ENCODE results near the gene MICU1.

- TF ChIP-seq CTCF (IDR thresholded peaks at IDR 0.05) = no peak
- TF ChIP-seq FOXJ3 (CRISPR knock-in tag; IDR thresholded peaks at IDR 0.05; ENCODE audit: borderline replicate concordance) = no peak
- no peak for TF ChIP-seq ETV6 (CRISPR knock-in tag; IDR thresholded peaks at IDR 0.05)
- TF ChIP-seq FOXP4 (CRISPR knock-in tag; IDR thresholded peaks at IDR 0.05) = no peak
- no peak for TF ChIP-seq ELF4 (CRISPR knock-in tag; IDR thresholded peaks at IDR 0.05; ENCODE audit: low read depth)
- TF ChIP-seq NR3C1 (CRISPR knock-in tag; conservative IDR thresholded peaks at IDR 0.05; ENCODE audit: low read depth) = no peak
- no peak for TF ChIP-seq ZNF423 (CRISPR knock-in tag; IDR thresholded peaks at IDR 0.05)
- TF ChIP-seq ZNF317 (CRISPR knock-in tag; IDR thresholded peaks at IDR 0.05; ENCODE audit: borderline replicate concordance, low read depth) = no peak
- TF ChIP-seq JUN (CRISPR knock-in tag; IDR thresholded peaks at IDR 0.05) = no peak
Measured at GRCh38 chr10:72351479-72351878, 274.4 kb downstream of the MICU1 start.
